ENCODE results near the gene ANLN. TPM values are rescaled to one million over a fixed set of nuclear protein-coding genes. Genes with fewer than 3 reads are reported as not detected.
"Not testable (repeated sequence)": the region's sequence is repeated elsewhere in the genome, so short reads cannot be mapped to it uniquely, and the experiment has no call there.

The ANLN gene
- total RNA-seq, 2 experiments from 2014 or later: 57.1 to 57.7 TPM

DNA sequence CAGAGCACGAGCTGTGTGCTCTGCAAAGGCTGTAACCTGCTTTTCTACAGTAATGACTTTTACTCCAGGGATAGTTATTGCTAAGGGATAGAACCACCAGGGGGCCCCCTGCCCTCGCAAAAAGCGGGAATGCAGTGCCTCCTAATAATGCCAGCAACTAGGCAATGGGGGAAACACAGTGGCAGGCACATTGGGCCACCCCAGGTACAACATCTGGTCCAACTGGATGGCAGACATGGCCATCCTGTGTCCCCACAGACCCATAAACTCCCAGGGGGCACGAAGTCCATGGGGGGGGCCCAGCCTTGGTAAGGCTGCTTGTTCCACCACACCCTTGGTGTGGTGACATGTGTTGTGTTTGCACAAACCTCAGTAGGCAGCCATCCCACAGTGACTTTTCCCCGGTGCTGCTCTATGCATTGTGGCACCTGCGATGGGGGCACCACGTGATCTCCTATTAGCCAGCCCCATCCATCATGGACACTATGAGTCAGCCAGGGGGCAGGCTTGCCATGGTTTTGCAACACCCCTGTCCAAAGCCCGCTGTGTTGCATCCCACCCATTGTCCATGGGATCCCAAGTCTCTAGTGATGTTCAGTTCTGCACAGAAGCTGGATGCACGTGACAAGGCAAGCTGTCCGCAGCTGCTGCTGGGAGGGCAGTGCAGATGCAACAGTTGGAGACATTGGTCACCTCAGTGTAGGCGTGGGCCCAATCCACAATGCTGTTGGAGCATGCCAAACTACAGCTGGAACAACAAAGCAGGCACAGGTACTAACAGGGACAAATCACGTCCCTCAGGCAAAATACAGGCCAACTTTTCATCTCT, 84.0 kb downstream of the ANLN start:
- POLR2A ChIA-PET: interaction anchor here (0.5 to 0.8 kb wide), 2 partner anchors 9 to 251 kb away, joined by 3 read pairs; partner anchors contain the start of gene AOAH
- Mint-ChIP-seq H3K9me3 (peaks cover 2% of the 10 kb centered on the region), H3K27me3 (no peaks in the 10 kb centered on the region), H3K27ac (no peak overlapping the region), H3K4me3 (no peak overlapping the region), H3K4me1 (peaks cover 18% of the 10 kb centered on the region), H3K36me3 (peaks cover 4% of the 10 kb centered on the region)
- DNase-seq (peak; percentile 45), ATAC-seq (ENCODE audit: low read depth) (peak; percentile 35)

DNA sequence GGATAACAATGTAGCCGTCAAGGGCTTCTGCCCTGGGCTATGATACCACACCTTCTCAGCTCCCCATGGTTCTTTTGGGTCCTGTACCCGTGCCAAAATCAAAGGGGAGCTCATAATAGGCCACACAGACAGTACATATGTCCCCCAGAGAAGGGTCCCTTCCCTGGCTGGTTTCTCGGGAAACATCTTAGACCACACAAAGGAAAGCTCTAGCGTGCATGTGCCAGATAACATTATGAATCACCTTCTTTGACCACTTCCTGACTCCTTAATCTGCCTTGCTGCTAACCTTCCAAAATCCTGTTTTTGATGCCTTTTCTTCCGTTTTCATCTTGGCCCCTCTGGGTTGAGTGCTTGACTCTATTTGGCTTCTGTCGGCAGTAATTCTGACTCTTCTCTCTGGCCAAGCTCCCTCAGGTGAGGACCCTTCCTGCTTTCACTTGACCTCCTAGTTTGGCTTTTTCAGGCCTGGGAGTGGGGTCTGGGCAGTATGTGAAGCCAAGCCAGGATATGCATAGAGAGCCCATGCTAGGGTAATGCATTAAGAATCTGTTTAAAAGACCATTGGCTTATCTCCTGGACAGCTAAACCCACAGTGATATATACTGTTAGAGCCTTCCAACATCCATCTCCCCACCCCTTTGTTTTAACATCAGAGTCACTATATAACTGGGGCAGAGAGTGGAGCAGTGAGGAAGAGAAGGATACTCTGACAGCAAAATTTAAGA, 84.8 kb downstream of the ANLN start:
- peaks cover 5% of the 10 kb centered on the region for H3K9me3 Mint-ChIP-seq
- POLR2A ChIA-PET: interaction anchor here (0.8 kb wide), 1 partner anchor 250 kb away, joined by 3 read pairs; the partner anchor contains the start of gene AOAH
- no peaks in the 10 kb centered on the region for H3K27me3 Mint-ChIP-seq
- H3K36me3 Mint-ChIP-seq: peaks cover 8% of the 10 kb centered on the region
- peaks cover 18% of the 10 kb centered on the region for H3K4me1 Mint-ChIP-seq
- H3K27ac Mint-ChIP-seq: peak overlapping the region; percentile 54
- DNase-seq (no peak), ATAC-seq (ENCODE audit: low read depth) (peak; percentile 60)
- peak overlapping the region; percentile 53 for H3K4me3 Mint-ChIP-seq

DNA sequence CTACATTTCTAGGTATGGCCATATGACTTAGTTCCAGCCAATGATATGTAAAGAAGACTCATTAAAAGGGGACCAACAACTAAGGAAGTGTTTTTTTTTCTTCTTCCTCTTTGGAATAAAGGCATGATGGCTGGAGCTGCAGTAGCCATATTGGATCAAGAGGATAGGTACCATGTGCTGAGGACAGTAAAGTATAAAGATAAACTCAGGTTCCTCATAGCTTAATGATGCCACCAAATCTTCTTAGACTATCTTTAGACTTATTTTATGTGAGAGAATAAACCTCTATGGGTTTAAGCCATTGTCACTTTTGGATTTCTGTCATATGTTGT, 85.3 kb downstream of the ANLN start:
- peaks cover 5% of the 10 kb centered on the region for H3K9me3 Mint-ChIP-seq

DNA sequence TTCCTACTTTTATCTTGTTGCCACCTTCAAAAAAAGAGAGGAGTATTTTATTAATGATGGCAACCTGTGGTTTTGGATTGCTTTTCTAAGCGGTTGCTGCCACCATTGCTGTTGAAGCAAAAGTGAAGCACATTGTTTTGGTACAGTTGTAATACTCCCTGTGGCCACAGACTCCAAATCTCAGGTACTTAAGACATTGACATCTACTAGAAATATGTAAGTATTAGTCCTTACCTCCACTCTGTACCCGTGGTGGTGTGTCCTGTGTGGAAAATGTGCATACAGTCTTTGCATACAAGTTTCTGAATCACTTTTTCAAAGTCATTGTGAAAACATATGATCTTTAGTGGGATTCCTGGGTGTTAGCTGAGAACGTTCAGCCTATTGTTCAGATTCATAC, 85.7 kb downstream of the ANLN start:
- no peaks in the 10 kb centered on the region for H3K27me3 Mint-ChIP-seq
- DNase-seq (no peak), ATAC-seq (ENCODE audit: low read depth) (no peak)
- H3K9me3 Mint-ChIP-seq: peaks cover 5% of the 10 kb centered on the region
- H3K27ac Mint-ChIP-seq: no peak overlapping the region
- H3K36me3 Mint-ChIP-seq: peaks cover 8% of the 10 kb centered on the region
- POLR2A ChIA-PET: no interaction called here
- peaks cover 15% of the 10 kb centered on the region for H3K4me1 Mint-ChIP-seq
- H3K4me3 Mint-ChIP-seq: no peak overlapping the region

More for the DNA sequence above, 85.3 kb downstream of the ANLN start:
- POLR2A ChIA-PET: no interaction called here
- DNase-seq (no peak), ATAC-seq (ENCODE audit: low read depth) (no peak)
- H3K27me3 Mint-ChIP-seq: no peaks in the 10 kb centered on the region
- H3K36me3 Mint-ChIP-seq: peaks cover 8% of the 10 kb centered on the region
- peaks cover 17% of the 10 kb centered on the region for H3K4me1 Mint-ChIP-seq
- no peak overlapping the region for H3K27ac Mint-ChIP-seq
- no peak overlapping the region for H3K4me3 Mint-ChIP-seq

DNA sequence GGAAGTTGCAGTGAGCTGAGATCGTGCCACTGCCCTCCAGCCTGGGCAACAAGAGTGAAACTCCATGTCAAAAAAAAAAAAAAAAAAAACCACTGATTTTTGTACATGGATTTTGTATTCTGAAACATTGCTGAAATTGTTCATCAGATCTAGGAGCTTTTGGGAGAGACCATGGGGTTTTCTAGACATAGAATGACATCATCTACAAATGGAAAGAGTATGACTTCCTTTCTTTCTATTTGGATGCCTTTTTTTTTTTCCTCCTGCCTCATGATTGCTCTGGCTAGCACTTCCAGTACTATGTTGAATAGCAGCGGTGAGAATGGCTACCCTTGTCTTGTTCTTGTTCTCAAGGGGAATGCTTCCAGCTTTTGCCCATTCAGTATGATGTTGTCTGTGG, 89.1 kb downstream of the ANLN start:
- peaks cover 11% of the 10 kb centered on the region for H3K36me3 Mint-ChIP-seq
- DNase-seq (no peak), ATAC-seq (ENCODE audit: low read depth) (no peak)
- no peaks in the 10 kb centered on the region for H3K27me3 Mint-ChIP-seq
- no peak overlapping the region for H3K27ac Mint-ChIP-seq
- peaks cover 15% of the 10 kb centered on the region for H3K9me3 Mint-ChIP-seq
- peaks cover 13% of the 10 kb centered on the region for H3K4me1 Mint-ChIP-seq
- H3K4me3 Mint-ChIP-seq: no peak overlapping the region
- POLR2A ChIA-PET: no interaction called here

DNA sequence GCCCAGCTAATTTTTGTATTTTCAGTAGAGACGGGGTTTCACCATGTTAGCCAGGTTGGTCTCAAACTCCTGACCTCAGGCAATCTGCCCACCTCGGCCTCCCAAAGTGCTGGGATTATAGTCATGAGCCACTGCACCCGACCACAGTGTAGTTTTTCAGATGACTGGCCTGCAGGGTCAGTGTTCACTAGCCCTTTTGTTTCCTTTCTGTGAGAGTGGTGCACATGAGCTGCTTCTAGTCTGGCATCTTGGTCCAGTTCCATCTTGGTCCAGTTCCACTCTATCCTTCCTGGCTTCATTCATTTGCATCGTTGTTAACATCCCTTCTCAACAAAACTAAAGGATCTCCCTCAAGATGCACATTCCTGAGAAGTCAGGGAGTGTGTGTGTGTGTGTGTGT, 94.2 kb downstream of the ANLN start:
- POLR2A ChIA-PET; H3K27me3 Mint-ChIP-seq; H3K27ac Mint-ChIP-seq; DNase-seq; H3K4me1 Mint-ChIP-seq; ATAC-seq (ENCODE audit: low read depth); H3K4me3 Mint-ChIP-seq; H3K36me3 Mint-ChIP-seq: not testable (repeated sequence)
- peaks cover 13% of the 10 kb centered on the region for H3K9me3 Mint-ChIP-seq

DNA sequence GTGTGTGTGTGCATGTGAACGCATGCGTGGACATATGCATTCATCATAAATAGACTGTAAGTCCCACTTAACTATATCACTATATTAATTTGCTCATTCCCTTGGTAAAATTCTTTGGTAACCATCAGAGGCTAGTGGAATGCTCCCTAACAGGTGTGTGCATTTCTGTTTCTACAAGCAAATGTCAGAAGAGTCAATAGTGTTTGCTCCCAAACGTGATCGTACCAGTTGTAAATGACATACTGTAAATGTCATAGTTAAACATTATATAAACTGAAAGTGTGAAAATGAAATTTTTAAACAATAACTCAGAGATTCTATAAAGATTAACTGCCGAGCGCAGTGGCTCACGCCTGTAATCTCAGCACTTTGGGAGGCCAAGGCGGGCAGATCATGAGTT, 94.6 kb downstream of the ANLN start:
- ATAC-seq (ENCODE audit: low read depth) (no peak), DNase-seq (no peak)
- Mint-ChIP-seq H3K4me1 (peaks cover 2% of the 10 kb centered on the region), H3K36me3 (peaks cover 3% of the 10 kb centered on the region), H3K27ac (no peak overlapping the region), H3K27me3 (no peaks in the 10 kb centered on the region), H3K4me3 (no peak overlapping the region), H3K9me3 (peaks cover 10% of the 10 kb centered on the region)
- POLR2A ChIA-PET: no interaction called here

DNA sequence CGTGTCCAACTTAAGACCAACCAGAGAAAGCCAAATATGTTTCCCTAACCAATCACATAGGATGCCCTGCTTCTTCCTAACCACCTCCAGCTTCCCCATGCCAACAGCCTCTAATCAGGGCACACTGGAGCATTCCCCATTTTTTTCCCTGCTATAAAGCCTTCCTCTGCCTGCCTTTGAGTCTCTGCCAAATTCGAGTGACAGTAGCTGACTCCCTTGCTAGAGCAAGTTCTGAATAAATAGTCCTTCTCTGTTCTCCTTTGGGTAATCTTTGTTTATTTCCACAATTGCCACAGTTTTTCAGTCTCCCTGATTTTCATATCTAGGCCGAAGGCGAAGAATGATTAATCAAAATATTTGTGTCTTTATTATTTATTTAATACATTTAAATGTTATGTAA, 96.7 kb downstream of the ANLN start:
- POLR2A ChIA-PET: no interaction called here
- DNase-seq: no peak
- Mint-ChIP-seq H3K27ac (no peak overlapping the region), H3K4me3 (no peak overlapping the region), H3K27me3 (no peaks in the 10 kb centered on the region), H3K36me3 (peaks cover 2% of the 10 kb centered on the region), H3K4me1 (peaks cover 2% of the 10 kb centered on the region), H3K9me3 (peaks cover 3% of the 10 kb centered on the region)
- no peak for ATAC-seq (ENCODE audit: low read depth)

DNA sequence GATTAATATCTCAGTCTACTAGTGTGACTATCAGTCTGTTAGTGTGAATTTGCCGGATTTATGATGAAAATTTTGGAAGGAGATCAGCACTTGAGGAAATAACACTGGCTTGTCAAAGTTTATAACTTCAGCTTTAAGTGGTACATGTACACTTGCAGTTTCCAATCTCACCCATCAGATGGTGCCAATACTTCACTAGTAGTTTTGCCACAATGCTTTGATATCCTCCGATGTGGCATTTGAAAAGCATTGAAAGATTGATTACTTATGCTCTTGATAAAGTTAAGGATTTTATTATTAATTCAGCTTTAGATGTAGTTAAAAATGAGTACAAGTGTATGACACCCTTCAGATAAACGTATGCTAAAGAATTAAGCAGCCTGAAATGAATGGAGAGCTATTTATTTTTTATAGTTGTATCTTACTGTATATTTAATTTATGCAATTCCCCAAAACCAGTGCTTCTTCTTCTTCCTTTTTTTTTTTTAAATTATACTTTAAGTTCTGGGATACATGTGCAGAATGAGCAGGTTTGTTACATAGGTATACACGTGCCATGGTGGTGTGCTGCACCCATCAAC, 98.2 kb downstream of the ANLN start:
- no peak for DNase-seq
- no peak overlapping the region for H3K27ac Mint-ChIP-seq
- POLR2A ChIA-PET: interaction anchor here (0.6 kb wide), 1 partner anchor 232 kb away, joined by 4 read pairs; no protein-coding TSS in a partner anchor

DNA sequence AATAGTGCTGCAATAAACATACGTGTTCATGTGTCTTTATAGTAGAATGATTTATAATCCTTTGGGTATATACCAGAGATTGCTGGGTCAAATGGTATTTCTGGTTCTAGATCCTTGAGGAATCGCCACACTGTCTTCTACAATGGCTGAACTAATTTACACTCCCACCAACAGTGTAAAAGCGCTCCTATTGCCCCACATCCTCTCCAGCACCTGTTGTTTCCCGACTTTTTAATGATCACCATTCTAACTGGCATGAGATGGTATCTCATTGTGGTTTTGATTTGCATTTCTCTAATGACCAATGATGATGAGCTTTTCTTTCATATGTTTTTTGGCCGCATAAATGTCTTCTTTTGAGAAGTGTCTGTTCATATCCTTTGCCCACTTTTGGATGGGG, 99.0 kb downstream of the ANLN start:
- H3K36me3 Mint-ChIP-seq; H3K27me3 Mint-ChIP-seq; H3K4me1 Mint-ChIP-seq; DNase-seq; H3K9me3 Mint-ChIP-seq; H3K27ac Mint-ChIP-seq; H3K4me3 Mint-ChIP-seq; ATAC-seq (ENCODE audit: low read depth); POLR2A ChIA-PET: not testable (repeated sequence)

More for the DNA sequence above, 98.2 kb downstream of the ANLN start:
- Mint-ChIP-seq H3K9me3 (no peaks in the 10 kb centered on the region), H3K27me3 (no peaks in the 10 kb centered on the region), H3K4me3 (no peak overlapping the region), H3K36me3 (no peaks in the 10 kb centered on the region), H3K4me1 (peaks cover 2% of the 10 kb centered on the region)
- ATAC-seq (ENCODE audit: low read depth): peak; percentile 58

DNA sequence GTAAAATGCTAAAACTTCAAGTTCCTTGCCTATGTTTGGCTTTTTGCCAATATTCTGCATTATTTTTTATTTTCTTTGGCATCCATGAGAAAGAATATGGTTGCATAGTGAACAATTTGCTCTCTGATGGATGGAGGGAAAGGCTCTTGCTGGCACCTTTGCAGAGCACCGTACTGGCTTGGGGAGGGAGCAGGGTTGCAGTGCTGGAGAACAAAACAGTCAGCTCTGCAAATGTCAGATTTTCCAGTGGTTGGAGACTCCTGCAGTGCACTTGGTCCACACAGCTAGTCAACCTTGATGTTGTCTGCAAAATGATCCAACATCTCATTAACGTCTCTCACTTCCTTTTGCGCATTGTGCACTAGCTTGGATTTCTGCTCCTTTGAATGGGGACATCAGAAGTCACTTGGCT, 100.8 kb downstream of the ANLN start:
- DNase-seq (no peak), ATAC-seq (ENCODE audit: low read depth) (no peak)
- no peak overlapping the region for H3K27ac Mint-ChIP-seq

DNA sequence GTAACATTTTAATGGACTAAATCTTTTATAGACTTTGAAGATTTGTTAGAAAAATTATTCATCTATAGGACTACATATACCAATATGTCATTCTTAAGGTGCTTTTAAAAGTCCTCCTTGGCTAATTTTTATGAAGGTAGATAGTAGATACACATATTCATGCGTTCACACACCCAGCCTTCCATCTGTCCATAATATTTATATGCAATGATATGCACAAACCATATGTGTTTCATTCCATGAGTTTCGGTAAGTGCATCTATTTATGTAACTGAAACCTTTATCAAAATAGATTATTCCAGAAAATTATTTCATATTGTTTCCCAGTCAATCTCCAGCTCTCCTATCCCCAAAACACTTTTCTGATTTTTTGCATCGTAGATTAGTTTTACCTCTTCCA, 101.7 kb downstream of the ANLN start:
- no peak overlapping the region for H3K27ac Mint-ChIP-seq
- ATAC-seq (ENCODE audit: low read depth): no peak
- no peaks in the 10 kb centered on the region for H3K9me3 Mint-ChIP-seq
- no peak overlapping the region for H3K4me3 Mint-ChIP-seq
- no peaks in the 10 kb centered on the region for H3K36me3 Mint-ChIP-seq
- DNase-seq: no peak
- H3K4me1 Mint-ChIP-seq: peaks cover 4% of the 10 kb centered on the region
- peaks cover 4% of the 10 kb centered on the region for H3K27me3 Mint-ChIP-seq
- POLR2A ChIA-PET: no interaction called here

More for the DNA sequence above, 100.8 kb downstream of the ANLN start:
- Mint-ChIP-seq H3K4me3 (no peak overlapping the region), H3K9me3 (no peaks in the 10 kb centered on the region), H3K27me3 (peaks cover 4% of the 10 kb centered on the region), H3K36me3 (no peaks in the 10 kb centered on the region), H3K4me1 (peaks cover 4% of the 10 kb centered on the region)
- POLR2A ChIA-PET: no interaction called here

DNA sequence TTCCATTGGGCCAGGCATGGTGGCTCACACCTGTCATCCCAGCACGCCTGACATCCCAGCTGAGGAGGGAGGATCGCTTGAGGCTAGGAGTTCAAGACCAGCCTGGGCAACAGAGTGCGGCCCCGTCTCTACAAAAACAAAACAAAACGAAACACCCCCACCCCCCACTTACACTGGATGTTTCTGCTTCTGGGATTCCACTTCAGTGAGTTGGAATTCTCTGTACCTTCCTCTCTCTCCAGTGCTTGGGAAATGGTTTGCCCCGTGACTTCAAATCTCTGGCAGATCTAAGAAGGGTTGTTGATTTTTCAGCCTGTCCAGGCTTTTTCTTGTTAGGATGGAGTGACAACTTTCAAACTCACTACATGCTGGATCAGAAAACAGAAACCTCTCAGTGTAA, 106.9 kb downstream of the ANLN start:
- no peak overlapping the region for H3K27ac Mint-ChIP-seq

More for the DNA sequence above, 106.9 kb downstream of the ANLN start:
- Mint-ChIP-seq H3K27me3 (peaks cover 4% of the 10 kb centered on the region), H3K4me3 (no peak overlapping the region), H3K4me1 (peaks cover 2% of the 10 kb centered on the region), H3K36me3 (no peaks in the 10 kb centered on the region), H3K9me3 (peaks cover 1% of the 10 kb centered on the region)
- POLR2A ChIA-PET: no interaction called here
- DNase-seq (no peak), ATAC-seq (ENCODE audit: low read depth) (no peak)

Data from activated naive CD8-positive, alpha-beta T cell treated with anti-CD3 and anti-CD28 coated beads, Interleukin-2, amount 10 ng/mL, durations not matched to agents 7 days and 5 days (primary cell).